Stimulated activated CD4-positive, alpha-beta T cell treated with anti-CD3 and anti-CD28 coated beads, Interleukin-12 subunit alpha, Interleukin-12 subunit beta, amount 100 ng/mL, for 24 hours (primary cell): ENCODE results near the gene SLC44A1.

Source experiments
- DNase-seq, 2 experiments: peaks; one replicate each; pipeline ENCODE4 v3.0.0-alpha.2; 2020; ENCODE audit warnings: low read depth in 2 of 2

Gene SLC44A1

GRCh38 chr9:105431424-105432246, 187.2 kb downstream of the SLC44A1 start:
- DNase-seq: no peak

DNA sequence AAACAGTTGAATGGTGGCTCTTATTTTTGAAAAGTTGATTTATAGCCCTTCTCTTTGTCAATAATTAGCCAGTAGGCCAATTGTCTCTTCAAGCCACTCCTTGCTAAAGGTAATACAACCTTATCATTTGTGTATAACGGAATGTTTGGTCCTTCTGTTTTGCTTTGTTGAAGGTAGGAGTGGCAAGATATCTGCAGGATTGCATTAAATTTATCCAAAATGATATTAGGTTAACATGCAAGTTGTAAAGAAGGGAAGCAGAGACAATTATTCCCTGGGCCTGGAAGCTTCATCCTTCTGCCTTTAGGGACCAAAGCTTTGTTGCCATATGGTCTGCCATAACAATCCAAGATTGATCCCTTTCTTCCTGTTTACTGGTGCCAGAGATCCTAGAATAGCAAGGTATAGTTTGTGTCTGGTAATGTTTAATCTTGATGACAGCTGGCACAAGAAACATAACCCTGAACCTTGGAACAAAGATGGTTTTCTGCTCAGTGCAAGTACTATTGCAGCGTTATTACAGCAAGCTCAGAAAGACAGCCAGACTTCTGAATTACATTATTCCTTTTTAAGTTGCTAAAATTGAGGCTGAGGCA, 187.9 kb downstream of the SLC44A1 start:
- DNase-seq: no peak

GRCh38 chr9:105435453-105435852, 191.0 kb downstream of the SLC44A1 start:
- no peak for DNase-seq

- no peak for DNase-seq
These were observed 192.3 kb downstream of the SLC44A1 start for GRCh38 chr9:105436783-105437182.

- DNase-seq: no peak
These were observed 193.3 kb downstream of the SLC44A1 start for GRCh38 chr9:105437704-105438103.

- no peak for DNase-seq
These were observed 193.8 kb downstream of the SLC44A1 start for GRCh38 chr9:105438141-105438806.

DNA sequence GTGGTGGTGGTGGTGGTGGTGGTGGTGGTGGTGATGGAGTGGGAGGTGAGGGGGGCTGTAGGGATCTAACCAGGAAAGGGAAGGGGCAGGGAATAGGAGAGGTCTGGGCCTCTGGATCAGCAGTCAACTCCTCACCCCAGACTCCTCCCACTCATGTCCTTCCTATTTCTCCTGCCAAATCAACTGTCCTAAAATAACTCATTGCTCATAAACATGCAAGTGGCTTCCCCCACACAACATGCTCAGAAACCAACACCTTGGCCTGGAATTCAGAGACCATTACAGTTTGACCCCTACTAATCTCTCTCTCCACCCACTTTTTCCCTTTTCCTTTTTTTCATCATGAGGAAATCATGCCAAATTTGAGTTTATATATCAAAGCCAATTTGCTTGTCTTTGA, 195.0 kb downstream of the SLC44A1 start:
- DNase-seq: no peak

DNA sequence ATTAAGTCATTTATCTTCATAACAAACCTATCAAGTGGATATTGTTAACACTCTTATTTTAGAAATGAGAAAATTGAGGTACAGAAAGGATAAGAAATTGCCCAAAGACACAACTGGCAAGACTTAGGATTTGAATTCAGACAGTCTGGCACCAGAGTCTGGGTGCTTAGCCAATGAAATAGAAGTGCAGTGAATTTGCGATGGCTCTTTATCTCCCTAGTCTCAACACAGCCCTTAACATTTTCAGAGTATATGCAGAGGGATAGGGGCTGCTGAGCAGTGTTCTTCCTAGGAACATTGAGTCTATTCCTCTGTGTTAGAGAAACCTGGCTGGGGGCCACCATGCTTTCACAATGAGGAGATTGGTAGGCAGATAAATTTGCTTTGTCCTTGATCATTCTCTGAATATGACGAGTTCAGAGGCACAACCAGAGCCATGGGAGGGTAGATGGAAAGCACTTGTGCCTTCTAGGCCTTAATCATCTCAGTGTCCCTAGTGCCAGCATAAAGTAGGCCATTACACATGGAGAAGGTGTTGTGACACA, 197.2 kb downstream of the SLC44A1 start:
- no peak for DNase-seq

DNA sequence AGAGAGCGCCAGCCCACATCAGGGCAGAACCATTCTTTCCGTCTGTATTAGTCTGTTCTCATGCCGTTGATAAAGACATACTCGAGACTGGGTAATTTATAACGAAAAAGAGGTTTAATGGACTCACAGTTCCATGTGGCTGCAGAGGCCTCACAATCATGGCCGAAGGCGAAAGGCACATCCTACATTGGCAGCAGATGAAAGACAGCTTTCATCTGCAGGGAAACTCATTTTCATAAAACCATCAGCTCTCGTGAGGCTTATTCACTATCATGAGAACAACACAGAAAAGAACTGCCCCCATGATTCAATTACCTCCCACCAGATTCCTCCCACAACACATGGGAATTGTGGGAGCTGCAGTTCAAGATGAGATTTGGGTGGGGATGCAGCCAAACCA, 198.7 kb downstream of the SLC44A1 start:
- no peak for DNase-seq

DNA sequence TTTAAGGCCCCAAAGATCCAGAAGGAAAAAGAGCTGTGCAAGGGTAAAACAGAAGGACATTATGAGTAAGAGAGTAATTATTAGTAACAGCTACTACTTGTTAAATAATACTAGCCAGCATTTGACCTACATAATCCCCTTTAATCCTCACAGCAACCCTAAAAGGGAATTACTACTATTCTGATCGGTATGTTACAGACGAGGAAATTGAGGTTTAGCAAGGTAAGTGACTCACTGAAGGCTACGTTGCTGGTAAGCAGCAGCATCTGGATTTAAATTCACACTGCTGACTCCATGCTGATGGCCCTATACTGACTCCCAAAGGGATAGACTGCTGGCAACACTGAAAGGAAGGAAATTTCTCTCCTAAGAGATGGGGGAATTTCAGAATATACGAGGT, 199.7 kb downstream of the SLC44A1 start:
- no peak for DNase-seq

DNA sequence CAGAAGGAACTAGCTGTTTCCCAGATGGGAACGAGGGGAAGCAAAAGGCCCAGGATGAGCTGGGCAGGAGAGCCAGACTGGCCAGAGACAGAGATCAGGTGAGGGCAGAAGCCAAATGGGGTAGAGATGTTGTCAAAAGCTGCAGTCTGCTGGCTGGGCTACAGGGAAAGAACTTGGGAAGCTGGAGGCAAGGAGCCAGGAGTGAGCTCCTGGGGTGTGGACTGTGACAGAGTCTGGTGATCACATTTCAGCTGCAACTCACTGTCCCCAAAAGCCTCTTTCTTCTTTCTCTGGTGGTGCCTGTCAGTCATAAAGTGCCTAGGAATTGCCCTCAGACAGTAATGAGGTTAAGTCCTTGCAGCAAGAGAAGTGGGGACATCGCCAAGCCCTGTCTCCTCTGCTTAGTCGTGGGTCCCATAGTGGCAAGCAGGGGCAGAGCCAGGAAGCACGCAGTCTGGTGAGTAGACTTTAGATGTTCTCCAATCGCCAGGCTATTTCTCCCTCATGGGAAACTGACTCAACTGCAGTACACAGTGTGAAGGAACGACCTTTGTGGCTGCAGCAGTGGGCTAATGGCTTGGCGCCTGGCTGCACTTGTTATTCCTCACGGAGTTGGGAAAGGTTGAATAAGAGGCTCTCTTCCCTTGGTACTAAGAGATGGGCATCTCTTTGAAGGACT, 200.9 kb downstream of the SLC44A1 start:
- no peak for DNase-seq

GRCh38 chr9:105447386-105447813, 202.9 kb downstream of the SLC44A1 start:
- no peak for DNase-seq

- DNase-seq: peak; percentile 70 to 80
These were observed 203.7 kb downstream of the SLC44A1 start, which contains the start of gene FSD1L for GRCh38 chr9:105447814-105448812. Gene FSD1L, plus strand, starts transcription at chr9:105448034. Its CDS starts 187 bp downstream, at chr9:105448221.

DNA sequence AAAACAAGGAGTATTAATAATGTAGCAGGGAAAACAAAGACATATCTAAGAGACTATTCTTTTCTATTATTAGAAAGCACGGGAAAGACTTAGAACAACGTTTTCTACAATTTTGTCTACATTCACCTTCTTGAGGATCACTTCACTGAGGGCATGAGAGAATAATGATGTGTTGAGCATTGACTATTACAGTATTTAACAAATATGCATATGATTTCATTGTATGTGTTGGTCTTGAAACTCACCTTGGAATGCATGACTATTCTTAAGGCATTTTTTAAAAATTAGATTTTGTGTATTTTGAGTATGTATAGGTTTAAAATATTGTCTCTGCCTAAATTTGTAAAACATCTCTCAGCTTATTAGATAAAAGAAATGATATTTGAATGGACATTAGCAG, 204.6 kb downstream of the SLC44A1 start:
- no peak for DNase-seq

DNA sequence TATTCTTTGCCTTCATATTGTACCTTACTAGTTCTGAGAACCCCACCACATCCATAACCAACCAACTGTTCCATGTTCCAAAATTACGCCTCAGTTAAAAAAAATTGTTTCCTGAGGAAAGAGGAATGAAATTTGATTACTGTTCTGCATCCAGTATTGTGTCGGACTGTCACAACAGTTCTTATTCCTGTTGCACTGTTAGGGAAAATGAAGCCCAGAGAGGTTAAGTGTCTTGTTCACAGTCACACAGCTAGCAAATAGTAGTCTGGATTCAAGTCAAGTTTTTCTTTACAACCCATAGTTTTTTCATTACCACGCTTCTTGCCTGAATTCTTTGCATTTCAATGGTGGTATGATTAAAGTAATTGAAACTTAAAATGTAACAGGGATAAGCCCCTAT, 207.7 kb downstream of the SLC44A1 start:
- DNase-seq: no peak

DNA sequence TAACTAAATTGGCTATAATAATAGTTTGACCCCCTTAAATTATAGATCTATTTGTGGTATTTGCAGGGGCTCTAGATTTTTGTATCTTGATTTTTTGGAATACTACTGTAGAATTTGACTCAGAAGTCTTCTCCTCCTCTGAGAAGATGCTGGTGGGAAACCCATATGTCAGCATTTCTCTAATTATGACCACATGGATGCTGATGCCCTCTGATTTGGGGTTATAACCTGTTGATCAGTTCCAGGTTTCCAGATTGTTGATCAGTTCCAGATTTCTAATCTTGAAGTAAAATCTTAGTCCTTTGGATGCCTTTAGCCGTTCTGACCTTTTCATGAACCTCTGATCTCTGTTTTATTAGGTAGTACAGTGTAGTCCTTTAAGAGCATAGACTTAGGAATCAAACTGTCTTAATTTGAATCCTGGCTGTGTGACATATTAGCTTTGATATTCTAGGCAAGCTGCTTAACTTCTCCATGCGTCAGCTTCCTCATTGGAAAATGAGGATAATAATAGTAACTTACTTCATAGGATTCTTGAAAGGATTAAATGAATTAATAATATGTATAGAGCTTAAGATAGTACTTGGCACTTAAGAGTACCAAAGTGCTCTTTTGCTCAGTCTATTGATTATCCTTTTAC, 211.5 kb downstream of the SLC44A1 start:
- no peak for DNase-seq

- no peak for DNase-seq
These were observed 213.3 kb downstream of the SLC44A1 start for GRCh38 chr9:105457560-105458294.

DNA sequence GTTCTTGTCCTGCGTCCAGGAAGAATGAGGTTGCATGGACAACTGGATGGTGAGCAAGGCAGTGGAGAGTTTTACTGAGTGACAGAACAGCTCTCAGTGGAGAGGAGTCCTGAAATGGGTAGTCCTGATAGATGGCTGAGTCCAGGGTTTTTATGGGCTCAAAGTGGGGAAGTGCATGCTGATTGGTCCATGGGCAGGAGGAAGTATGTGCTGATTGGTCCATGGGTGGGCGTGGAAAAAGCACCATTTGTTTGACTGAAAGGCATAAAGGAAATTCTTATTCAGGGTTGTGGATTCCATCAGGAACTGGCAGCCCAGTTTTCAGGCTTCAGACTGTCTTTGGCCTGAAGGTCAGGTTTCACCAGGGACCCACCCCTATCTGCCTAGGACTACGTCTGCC, 214.0 kb downstream of the SLC44A1 start:
- no peak for DNase-seq

DNA sequence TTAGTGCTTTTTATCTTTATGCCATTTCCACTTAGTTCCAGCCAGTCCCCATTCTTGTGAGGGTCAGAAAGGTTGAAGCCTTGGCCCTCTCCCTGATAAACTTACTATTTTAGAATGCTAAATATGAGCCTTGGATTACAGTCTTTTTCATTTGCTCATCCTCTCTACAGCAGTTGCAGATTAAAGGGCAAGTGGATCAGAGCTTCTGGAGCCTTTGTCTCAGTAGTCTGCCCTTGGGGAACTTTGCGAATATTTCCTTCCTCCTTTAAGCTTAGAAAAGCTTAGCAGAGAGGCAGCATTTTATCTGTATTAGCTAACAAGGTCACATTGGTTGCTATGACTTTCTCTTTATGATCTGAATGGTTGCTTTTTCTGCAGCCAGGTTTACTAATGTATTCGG, 214.9 kb downstream of the SLC44A1 start:
- DNase-seq: no peak
